Astrocyte (in vitro differentiated cells and primary cell): ENCODE results near the gene GBF1.
A peak's percentile ranks its signal among the peaks of the same experiment; 100 is the strongest.

Experiments used
- EZH2 ChIP-seq: IDR thresholded peaks from 2 replicates; pipeline ENCODE4 v1.6.1; 2012; ENCODE audit warnings: mild to moderate bottlenecking, low read length, inconsistent platforms; ENCODE audit not compliant: insufficient read depth
- TF ChIP-seq, protein P1 (sequence below): IDR thresholded peaks from 2 replicates; pipeline ENCODE4 v1.5.1; 2011; ENCODE audit warnings: low read depth, mild to moderate bottlenecking, inconsistent platforms, low read length, moderate library complexity; ENCODE audit not compliant: insufficient read depth

DNA sequence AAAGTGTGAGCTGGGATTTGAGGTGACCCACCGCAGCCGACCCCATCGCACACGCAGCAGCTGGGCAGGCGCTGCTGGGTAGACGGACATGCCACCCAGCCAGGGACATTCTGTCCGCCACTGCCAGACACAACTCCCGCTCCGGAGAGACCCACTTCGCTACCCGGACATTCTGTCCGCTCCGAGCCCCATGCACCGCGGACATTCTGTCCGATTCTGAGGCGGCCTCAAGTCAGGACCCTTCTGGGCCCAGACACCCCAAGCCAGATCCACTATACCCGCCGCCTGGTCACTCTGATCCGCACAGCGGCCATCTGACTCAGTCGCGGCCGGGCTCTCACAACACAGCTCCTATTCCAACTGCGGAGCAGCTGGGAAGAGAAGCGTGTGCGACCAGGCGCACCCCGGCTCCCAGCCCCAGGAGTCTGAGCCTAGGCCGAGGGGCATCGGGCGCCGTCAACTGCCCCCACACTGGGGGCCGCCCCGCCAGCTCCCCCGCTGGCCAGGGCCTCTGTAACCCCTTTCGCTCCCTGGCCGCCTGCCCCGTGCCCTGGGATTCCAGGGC, 4.8 kb upstream of the GBF1 start:
- TF ChIP-seq EZH2 = peak; percentile 71
- TF ChIP-seq, protein P1, sequence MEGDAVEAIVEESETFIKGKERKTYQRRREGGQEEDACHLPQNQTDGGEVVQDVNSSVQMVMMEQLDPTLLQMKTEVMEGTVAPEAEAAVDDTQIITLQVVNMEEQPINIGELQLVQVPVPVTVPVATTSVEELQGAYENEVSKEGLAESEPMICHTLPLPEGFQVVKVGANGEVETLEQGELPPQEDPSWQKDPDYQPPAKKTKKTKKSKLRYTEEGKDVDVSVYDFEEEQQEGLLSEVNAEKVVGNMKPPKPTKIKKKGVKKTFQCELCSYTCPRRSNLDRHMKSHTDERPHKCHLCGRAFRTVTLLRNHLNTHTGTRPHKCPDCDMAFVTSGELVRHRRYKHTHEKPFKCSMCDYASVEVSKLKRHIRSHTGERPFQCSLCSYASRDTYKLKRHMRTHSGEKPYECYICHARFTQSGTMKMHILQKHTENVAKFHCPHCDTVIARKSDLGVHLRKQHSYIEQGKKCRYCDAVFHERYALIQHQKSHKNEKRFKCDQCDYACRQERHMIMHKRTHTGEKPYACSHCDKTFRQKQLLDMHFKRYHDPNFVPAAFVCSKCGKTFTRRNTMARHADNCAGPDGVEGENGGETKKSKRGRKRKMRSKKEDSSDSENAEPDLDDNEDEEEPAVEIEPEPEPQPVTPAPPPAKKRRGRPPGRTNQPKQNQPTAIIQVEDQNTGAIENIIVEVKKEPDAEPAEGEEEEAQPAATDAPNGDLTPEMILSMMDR = no peak
